Body of pancreas (tissue), 4 donors: ENCODE data around the gene ITGB6. TPM values are rescaled to one million over a fixed set of nuclear protein-coding genes. Genes with fewer than 3 reads are reported as not detected.

ENCODE experiments used
- ATAC-seq: fragments of 150-250 bp; one replicate; pipeline ENCODE4 v1.9.1; 2016
- DNase-seq, 4 donors: peaks; one replicate each; pipeline ENCODE4 v3.0.0-alpha.2; 2019
- H3K27ac ChIP-seq, 4 donors: fragments of 200-600 bp; sonication (generic); 1 replicate in 3 of 4; 2 replicates in 1 of 4; pipeline versions ENCODE4 v1.5.1 to v1.6.1; 2016 to 2019; ENCODE audit warnings: mild to moderate bottlenecking in 1 of 4, mixed read lengths in 1 of 4, moderate library complexity in 1 of 4
- H3K27me3 ChIP-seq, 2 donors: fragments of 200-600 bp; sonication (generic); one replicate each; pipeline ENCODE4 v1.6.0; 2016; ENCODE audit warnings: mild to moderate bottlenecking in 1 of 2
- H3K36me3 ChIP-seq, 2 donors: fragments of 200-600 bp; sonication (generic); replicated peaks in 1 of 2; 2 replicates each; pipeline ENCODE4 v1.5.1; 2016; ENCODE audit warnings: low read depth in 2 of 2; ENCODE audit not compliant: insufficient read depth in 1 of 2
- H3K4me1 ChIP-seq: fragments of 200-600 bp; sonication (generic); one replicate; pipeline ENCODE4 v1.6.0; 2016
- H3K4me3 ChIP-seq, 2 donors: fragments of 200-600 bp; sonication (generic); 1 replicate in 1 of 2; 2 replicates in 1 of 2; pipeline ENCODE4 v1.5.1; 2016 to 2019
- H3K9me3 ChIP-seq, 3 donors: fragments of 200-600 bp; sonication (generic); 1 replicate in 2 of 3; 2 replicates in 1 of 3; pipeline ENCODE4 v1.5.1; 2016
- CTCF ChIP-seq, 7 experiments: fragments of 450-650 bp in 4 of 7; fragments of 200-600 bp in 3 of 7; sonication (generic) in 3 of 7; IDR thresholded peaks; one replicate each; pipeline ENCODE4 v1.5.1; 2016 to 2019; ENCODE audit warnings: antibody characterized with exemption in 7 of 7
- POLR2A ChIP-seq, 3 donors: fragments of 450-650 bp; IDR thresholded peaks; one replicate each; pipeline ENCODE4 v1.6.1; 2016; ENCODE audit warnings: antibody characterized with exemption in 3 of 3, mild to moderate bottlenecking in 2 of 3
- WGBS, 2 donors: methylation state at CpG; one replicate each; pipeline ENCODE4 v1.1.5; 2017; 5-methylcytosine and 5-hydroxymethylcytosine counted together
- intact Hi-C: fragments of 100-400 bp; cut with DNase I; formaldehyde crosslinking; loops from one replicate; pipeline ENCODE4 v1.15.1; 2023
- total RNA-seq, 2 donors: library from RNA; depleted of rRNA; stranded (reverse); fragments of >200 nt; gene quantifications; one replicate each; pipeline ENCODE4 v1.1.0, GENCODE V29; 2016

ITGB6 gene
- total RNA-seq, 2 donors from 2014 or later: 5.3 to 9.9 TPM

- WGBS, 2 donors: 30 to 41% methylated on average over 3 of the region's 3 CpGs
- no peaks in the 10 kb centered on the region for H3K27me3 ChIP-seq
- H3K27ac ChIP-seq: no peak overlapping the region
- ATAC-seq: no peak
- peaks cover 29% of the 10 kb centered on the region for H3K4me1 ChIP-seq
- DNase-seq: no peak
- H3K4me3 ChIP-seq: no peak overlapping the region
- no peaks in the 10 kb centered on the region for H3K9me3 ChIP-seq
- H3K36me3 ChIP-seq: peaks cover 0 to 2% of the 10 kb centered on the region in 2 donors
- intact Hi-C loops: no loop called here
- no peak for TF ChIP-seq POLR2A (IDR thresholded peaks at IDR 0.05)
- TF ChIP-seq CTCF (IDR thresholded peaks at IDR 0.05): no peak
These were observed 31.2 kb downstream of the ITGB6 start for GRCh38 chr2:160168878-160169277.

- Histone ChIP-seq H3K4me1 (peaks cover 29% of the 10 kb centered on the region), H3K27me3 (no peaks in the 10 kb centered on the region), H3K27ac (no peak overlapping the region), H3K9me3 (no peaks in the 10 kb centered on the region), H3K36me3 (no peaks in the 10 kb centered on the region), H3K4me3 (no peak overlapping the region)
- 90 to 93% methylated on average over 12 of the region's 12 CpGs for WGBS, 2 donors
- ATAC-seq: no peak
- TF ChIP-seq CTCF (IDR thresholded peaks at IDR 0.05) (no peak), POLR2A (IDR thresholded peaks at IDR 0.05) (no peak)
- intact Hi-C loops: no loop called here
- no peak for DNase-seq
These were observed 32.9 kb downstream of the ITGB6 start for GRCh38 chr2:160167089-160167740.

- Histone ChIP-seq H3K4me1 (peaks cover 29% of the 10 kb centered on the region), H3K9me3 (no peaks in the 10 kb centered on the region), H3K4me3 (no peak overlapping the region), H3K36me3 (no peaks in the 10 kb centered on the region), H3K27me3 (no peaks in the 10 kb centered on the region), H3K27ac (peak overlapping the region; percentile 18 to 62 (median 48))
- intact Hi-C loops: no loop called here
- TF ChIP-seq CTCF (IDR thresholded peaks at IDR 0.05): no peak
- no peak for TF ChIP-seq POLR2A (IDR thresholded peaks at IDR 0.05)
- whole genome bisulfite sequencing, 2 donors: 48 to 62% methylated on average over 1 of the region's 1 CpG
- no peak for DNase-seq
- ATAC-seq: peak; percentile 86
These were observed 34.1 kb downstream of the ITGB6 start for GRCh38 chr2:160165996-160166395.

GRCh38 chr2:160165081-160165480, 35.0 kb downstream of the ITGB6 start:
- Histone ChIP-seq H3K27ac (peak overlapping the region in 2 of 4 donors; percentile 49 to 62), H3K4me3 (no peak overlapping the region), H3K36me3 (no peaks in the 10 kb centered on the region), H3K4me1 (peaks cover 29% of the 10 kb centered on the region), H3K9me3 (no peaks in the 10 kb centered on the region), H3K27me3 (no peaks in the 10 kb centered on the region)
- no peak for TF ChIP-seq CTCF (IDR thresholded peaks at IDR 0.05)
- DNase-seq (no peak), ATAC-seq (no peak)
- WGBS, 2 donors: 46 to 49% methylated on average over 2 of the region's 2 CpGs
- intact Hi-C loops: no loop called here
